Body of pancreas (tissue), 4 donors: ENCODE measurements around the gene ANKS3.
"Not testable (repeated sequence)": the region's sequence is repeated elsewhere in the genome, so short reads cannot be mapped to it uniquely, and the experiment has no call there.

Experiments
- CTCF ChIP-seq, 7 experiments: fragments of 450-650 bp in 4 of 7; fragments of 200-600 bp in 3 of 7; sonication (generic) in 3 of 7; IDR thresholded peaks; one replicate each; pipeline ENCODE4 v1.5.1; 2016 to 2019; ENCODE audit warnings: antibody characterized with exemption in 7 of 7
- POLR2A ChIP-seq, 3 donors: fragments of 450-650 bp; IDR thresholded peaks; one replicate each; pipeline ENCODE4 v1.6.1; 2016; ENCODE audit warnings: antibody characterized with exemption in 3 of 3, mild to moderate bottlenecking in 2 of 3

- not testable (repeated sequence) for TF ChIP-seq POLR2A, CTCF (IDR thresholded peaks at IDR 0.05)
These were observed 4.3 kb upstream of the ANKS3 start for GRCh38 chr16:4738370-4738769.
